T follicular helper cell (primary cell): ENCODE results near the gene NBEA.
"Not testable (repeated sequence)": the region's sequence is repeated elsewhere in the genome, so short reads cannot be mapped to it uniquely, and the experiment has no call there.

Experiments used
- DNase-seq: peaks from one replicate; pipeline ENCODE4 v3.0.0-alpha.2; 2020; ENCODE audit warnings: low read depth
- total RNA-seq, 2 experiments: gene quantifications; one replicate each; lab custom pipeline; 2026; lab: John Stamatoyannopoulos, UW

Gene NBEA, protein sequence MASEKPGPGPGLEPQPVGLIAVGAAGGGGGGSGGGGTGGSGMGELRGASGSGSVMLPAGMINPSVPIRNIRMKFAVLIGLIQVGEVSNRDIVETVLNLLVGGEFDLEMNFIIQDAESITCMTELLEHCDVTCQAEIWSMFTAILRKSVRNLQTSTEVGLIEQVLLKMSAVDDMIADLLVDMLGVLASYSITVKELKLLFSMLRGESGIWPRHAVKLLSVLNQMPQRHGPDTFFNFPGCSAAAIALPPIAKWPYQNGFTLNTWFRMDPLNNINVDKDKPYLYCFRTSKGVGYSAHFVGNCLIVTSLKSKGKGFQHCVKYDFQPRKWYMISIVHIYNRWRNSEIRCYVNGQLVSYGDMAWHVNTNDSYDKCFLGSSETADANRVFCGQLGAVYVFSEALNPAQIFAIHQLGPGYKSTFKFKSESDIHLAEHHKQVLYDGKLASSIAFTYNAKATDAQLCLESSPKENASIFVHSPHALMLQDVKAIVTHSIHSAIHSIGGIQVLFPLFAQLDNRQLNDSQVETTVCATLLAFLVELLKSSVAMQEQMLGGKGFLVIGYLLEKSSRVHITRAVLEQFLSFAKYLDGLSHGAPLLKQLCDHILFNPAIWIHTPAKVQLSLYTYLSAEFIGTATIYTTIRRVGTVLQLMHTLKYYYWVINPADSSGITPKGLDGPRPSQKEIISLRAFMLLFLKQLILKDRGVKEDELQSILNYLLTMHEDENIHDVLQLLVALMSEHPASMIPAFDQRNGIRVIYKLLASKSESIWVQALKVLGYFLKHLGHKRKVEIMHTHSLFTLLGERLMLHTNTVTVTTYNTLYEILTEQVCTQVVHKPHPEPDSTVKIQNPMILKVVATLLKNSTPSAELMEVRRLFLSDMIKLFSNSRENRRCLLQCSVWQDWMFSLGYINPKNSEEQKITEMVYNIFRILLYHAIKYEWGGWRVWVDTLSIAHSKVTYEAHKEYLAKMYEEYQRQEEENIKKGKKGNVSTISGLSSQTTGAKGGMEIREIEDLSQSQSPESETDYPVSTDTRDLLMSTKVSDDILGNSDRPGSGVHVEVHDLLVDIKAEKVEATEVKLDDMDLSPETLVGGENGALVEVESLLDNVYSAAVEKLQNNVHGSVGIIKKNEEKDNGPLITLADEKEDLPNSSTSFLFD (N-terminal part only)
- 3.3 to 11.0 reads per million in 2 experiments for total RNA-seq

GRCh38 chr13:34941835-34942731, at the start of gene NBEA:
TSS of gene NBEA (plus strand) at chr13:34942270. CDS start at chr13:34942821, 551 bp downstream.
- DNase-seq: peak; percentile 67

DNA sequence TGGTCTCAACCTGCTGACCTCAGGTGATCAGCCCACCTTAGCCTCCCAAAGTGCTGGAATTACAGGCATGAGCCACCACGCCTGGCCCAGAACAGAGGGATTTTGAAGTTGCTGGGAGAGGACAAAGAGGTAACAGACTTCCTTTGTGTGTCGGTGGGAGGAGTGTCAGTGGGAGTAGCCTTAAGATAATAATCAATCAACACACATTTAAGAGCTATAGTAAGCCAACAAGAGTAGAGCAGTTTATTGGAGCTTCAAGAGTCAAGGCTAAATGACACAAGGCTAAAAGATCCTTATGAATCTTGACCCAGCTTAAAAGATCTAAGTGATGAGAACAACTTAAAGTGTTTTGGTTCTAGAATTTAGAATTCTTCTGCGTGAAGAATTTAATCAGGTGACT, 47.3 kb upstream of the NBEA start:
- DNase-seq: no peak

DNA sequence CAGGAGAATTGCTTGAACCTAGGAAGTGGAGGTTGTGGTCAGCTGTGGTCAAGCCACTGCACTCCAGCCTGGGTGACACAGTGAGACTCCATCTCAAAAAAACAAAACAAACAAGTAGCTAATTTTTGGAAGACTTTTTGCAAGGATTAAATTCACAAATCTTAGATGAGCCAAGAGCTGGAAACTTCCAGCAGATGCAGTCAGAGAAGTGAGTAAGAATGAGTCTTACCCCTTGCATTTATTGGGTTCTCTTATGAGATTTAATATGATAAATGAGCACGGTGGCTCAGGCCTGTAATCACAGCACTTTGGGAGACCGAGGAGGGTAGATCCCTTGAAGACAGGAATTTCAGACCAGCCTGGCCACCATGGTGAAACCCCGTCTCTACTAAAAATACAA, 44.9 kb upstream of the NBEA start:
- no peak for DNase-seq

- no peak for DNase-seq
These were observed 42.2 kb upstream of the NBEA start for GRCh38 chr13:34899888-34900287.

GRCh38 chr13:34900288-34900739, 41.8 kb upstream of the NBEA start:
- no peak for DNase-seq

DNA sequence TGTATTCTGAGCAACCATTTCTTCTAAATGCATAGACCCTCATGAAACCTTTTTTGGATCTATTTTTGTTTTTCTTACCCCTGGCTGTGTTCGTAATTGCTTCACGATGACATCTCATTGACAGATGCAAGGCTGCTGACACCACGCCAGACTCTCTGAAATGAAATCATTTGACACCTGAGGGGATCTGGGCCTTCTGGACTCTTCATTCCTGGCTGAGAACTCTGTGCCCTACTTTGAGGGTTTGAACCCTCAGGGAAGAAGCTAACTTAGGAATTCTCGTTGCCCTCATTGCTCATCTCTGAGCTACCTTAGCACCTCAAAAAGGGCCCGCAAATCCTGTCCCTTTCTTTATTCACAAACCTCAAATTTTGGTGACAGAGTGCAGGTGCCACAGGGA, 40.5 kb upstream of the NBEA start:
- no peak for DNase-seq

- no peak for DNase-seq
These were observed 30.9 kb upstream of the NBEA start for GRCh38 chr13:34911159-34911558.

GRCh38 chr13:34913040-34913439, 29.0 kb upstream of the NBEA start:
- no peak for DNase-seq

GRCh38 chr13:34914416-34914815, 27.7 kb upstream of the NBEA start:
- no peak for DNase-seq

GRCh38 chr13:34926508-34926907, 15.6 kb upstream of the NBEA start:
- no peak for DNase-seq

DNA sequence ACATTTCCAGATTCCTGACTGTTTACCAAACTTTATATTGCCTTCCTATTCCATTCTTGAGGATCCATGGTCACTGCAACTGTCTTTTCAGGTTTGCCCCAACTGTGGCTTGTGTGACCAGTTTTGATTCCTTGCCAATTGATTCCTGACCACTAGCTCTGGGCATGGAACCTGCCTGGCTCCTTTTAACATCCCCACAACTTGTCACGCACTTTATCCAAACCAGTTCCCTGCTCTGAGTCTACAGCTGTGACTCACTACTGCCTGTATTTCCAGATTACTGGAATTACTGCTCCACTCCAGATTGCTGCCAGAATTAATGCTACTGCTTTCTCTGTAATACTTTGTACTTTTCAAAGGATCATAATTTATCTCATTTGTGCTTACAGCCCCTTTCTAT, 13.4 kb upstream of the NBEA start:
- DNase-seq: not testable (repeated sequence)

GRCh38 chr13:34931572-34931971, 10.5 kb upstream of the NBEA start:
- no peak for DNase-seq

- DNase-seq: no peak
These were observed 8.7 kb upstream of the NBEA start for GRCh38 chr13:34933349-34933748.

- DNase-seq: no peak
These were observed 8.3 kb upstream of the NBEA start for GRCh38 chr13:34933786-34934185.

- no peak for DNase-seq
These were observed 6.2 kb upstream of the NBEA start for GRCh38 chr13:34935841-34936240.

GRCh38 chr13:34939771-34940170, 2.3 kb upstream of the NBEA start:
- DNase-seq: no peak

DNA sequence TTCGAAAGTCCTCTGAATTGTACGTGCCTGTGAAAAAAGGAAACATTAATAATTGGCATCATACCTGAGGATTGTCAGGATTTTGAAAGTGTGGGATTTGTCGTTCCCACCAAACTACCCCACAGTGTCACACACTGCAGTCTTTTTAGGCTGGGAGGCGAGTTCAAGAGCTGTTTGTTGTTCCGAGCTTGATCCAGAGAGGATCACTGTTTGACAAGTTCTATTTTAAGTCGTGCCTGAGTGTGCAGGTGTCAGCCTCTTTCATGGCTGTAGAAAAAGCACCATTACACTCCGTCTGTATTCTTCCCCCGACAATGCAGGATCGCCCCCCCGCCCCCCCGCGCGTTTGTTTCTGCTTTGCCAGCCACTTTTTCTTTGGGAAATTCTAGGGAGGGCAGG, 635 bp upstream of the NBEA start:
- DNase-seq: no peak

DNA sequence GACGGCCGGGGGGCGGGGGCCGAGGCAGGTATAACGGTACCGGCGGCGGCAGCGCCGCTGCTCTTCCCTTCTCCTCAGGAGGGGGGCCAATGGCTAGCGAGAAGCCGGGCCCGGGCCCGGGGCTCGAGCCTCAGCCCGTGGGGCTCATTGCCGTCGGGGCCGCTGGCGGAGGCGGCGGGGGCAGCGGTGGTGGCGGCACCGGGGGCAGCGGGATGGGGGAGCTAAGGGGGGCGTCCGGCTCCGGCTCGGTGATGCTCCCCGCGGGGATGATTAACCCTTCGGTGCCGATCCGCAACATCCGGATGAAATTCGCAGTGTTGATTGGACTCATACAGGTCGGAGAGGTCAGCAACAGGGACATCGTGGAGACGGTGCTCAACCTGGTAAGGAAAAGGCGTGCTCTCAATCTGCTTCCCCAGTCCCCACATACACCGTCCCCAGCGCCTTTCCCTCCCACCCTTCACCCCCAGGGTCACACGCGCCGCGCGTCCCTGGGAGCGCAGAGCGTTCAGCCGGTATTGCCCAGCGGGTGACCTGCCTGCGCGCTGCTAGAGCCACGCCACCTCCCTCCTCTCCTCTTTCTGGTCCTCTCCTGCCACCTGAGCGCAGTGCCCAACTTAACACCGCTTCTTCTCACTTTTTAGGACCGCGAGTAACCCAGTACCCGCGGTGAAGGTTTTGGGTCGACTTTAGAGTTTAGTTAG, 814 bp downstream of the NBEA start:
- no peak for DNase-seq

GRCh38 chr13:34943436-34944273, 1.6 kb downstream of the NBEA start:
- DNase-seq: no peak

DNA sequence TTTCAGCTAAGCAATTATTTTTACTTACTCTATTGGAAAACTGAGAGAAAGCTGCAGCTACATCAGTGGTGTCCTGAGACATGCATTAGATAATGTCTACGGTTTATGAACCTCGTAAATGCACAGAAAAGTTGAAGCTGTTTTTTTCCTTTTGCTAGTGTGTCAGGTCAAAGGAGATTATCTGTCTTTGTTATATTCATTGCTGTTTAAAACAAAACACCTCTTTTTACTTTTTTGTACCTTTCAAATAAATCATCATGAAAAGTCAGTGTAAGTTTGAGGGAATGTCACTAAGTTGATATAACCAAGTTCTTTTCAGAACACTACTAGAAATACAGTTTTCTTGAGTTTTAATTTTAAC, 2.2 kb downstream of the NBEA start:
- no peak for DNase-seq
